NCI-H446 (cell line): ENCODE results near the gene LRRC3C.
A peak's percentile ranks its signal among the peaks of the same experiment; 100 is the strongest.
"Not testable (repeated sequence)": the region's sequence is repeated elsewhere in the genome, so short reads cannot be mapped to it uniquely, and the experiment has no call there.

Experiments
- DNase-seq, 2 experiments: peaks; one replicate each; lab custom pipeline; 2025; lab: John Stamatoyannopoulos, UW

Gene LRRC3C

GRCh38 chr17:39927101-39927928, at the start of gene LRRC3C, which contains the start of gene ORMDL3:
LRRC3C (plus strand) TSS chr17:39927732; CDS start chr17:39941524, 13,792 bp downstream.
ORMDL3 (minus strand) TSS chr17:39927601; CDS start chr17:39924203, 3,398 bp downstream.
- peak; percentile 73 to 95 for DNase-seq

GRCh38 chr17:39886102-39886501, 41.4 kb upstream of the LRRC3C start:
- DNase-seq = not testable (repeated sequence)

GRCh38 chr17:39887078-39887477, 40.5 kb upstream of the LRRC3C start:
- no peak for DNase-seq

- no peak for DNase-seq
Observed at GRCh38 chr17:39889200-39889599, 38.3 kb upstream of the LRRC3C start.

GRCh38 chr17:39894681-39895376, 32.7 kb upstream of the LRRC3C start:
- no peak for DNase-seq

GRCh38 chr17:39898088-39898487, 29.4 kb upstream of the LRRC3C start:
- DNase-seq = no peak

- no peak for DNase-seq
Observed at GRCh38 chr17:39899215-39899614, 28.3 kb upstream of the LRRC3C start.

GRCh38 chr17:39902027-39902426, 25.5 kb upstream of the LRRC3C start:
- DNase-seq = not testable (repeated sequence)

GRCh38 chr17:39903158-39903884, 24.2 kb upstream of the LRRC3C start:
- no peak for DNase-seq

GRCh38 chr17:39904990-39905288, 22.6 kb upstream of the LRRC3C start:
- no peak for DNase-seq

- DNase-seq = no peak
Observed at GRCh38 chr17:39908789-39909352, 18.7 kb upstream of the LRRC3C start.

- DNase-seq = no peak
Observed at GRCh38 chr17:39913989-39914388, 13.5 kb upstream of the LRRC3C start.

- DNase-seq = no peak
Observed at GRCh38 chr17:39915559-39915958, 12.0 kb upstream of the LRRC3C start.

GRCh38 chr17:39916918-39917317, 10.6 kb upstream of the LRRC3C start:
- no peak for DNase-seq

- no peak for DNase-seq
Observed at GRCh38 chr17:39919087-39919683, 8.3 kb upstream of the LRRC3C start.

- DNase-seq = no peak
Observed at GRCh38 chr17:39920218-39921210, 7.0 kb upstream of the LRRC3C start.

- no peak for DNase-seq
Observed at GRCh38 chr17:39921323-39921722, 6.2 kb upstream of the LRRC3C start.

- no peak for DNase-seq
Observed at GRCh38 chr17:39922006-39922405, 5.5 kb upstream of the LRRC3C start.

- DNase-seq = no peak
Observed at GRCh38 chr17:39923230-39923629, 4.3 kb upstream of the LRRC3C start.

GRCh38 chr17:39923836-39924690, 3.5 kb upstream of the LRRC3C start:
- DNase-seq = no peak
